NCI-H2107 treated with DMSO at 0.1 percent for 48 hours (cell line): Measurements from ENCODE around the gene WDFY3.

ENCODE experiments used
- DNase-seq: peaks from one replicate; lab custom pipeline; 2025; ENCODE audit not compliant: unreplicated experiment; lab: John Stamatoyannopoulos, UW

The WDFY3 gene

GRCh38 chr4:84733343-84734033 is 233.0 kb downstream of the WDFY3 start:
- DNase-seq: no peak

GRCh38 chr4:84730375-84730774 is 236.1 kb downstream of the WDFY3 start:
- no peak for DNase-seq

- DNase-seq: no peak
These were observed 239.0 kb downstream of the WDFY3 start for GRCh38 chr4:84727491-84727890.

DNA sequence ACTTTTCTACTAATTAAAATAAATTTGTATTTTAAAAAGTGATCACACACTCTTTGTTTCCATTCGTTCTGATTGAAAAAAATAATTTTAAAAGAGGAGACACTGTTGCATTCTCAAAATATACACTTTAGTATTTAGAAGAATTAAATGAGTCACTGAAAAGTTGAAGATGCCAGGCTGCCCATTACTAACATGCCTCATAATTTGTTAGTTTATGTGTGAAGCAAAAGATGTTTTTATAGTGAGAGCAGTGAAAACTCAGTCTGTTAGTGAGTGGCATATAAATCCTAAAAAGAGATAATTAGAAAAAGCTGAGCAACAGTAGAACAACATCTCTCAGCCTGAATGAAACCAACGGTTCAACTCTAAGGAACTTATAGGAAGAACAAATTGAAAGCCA is 240.1 kb downstream of the WDFY3 start:
- DNase-seq: no peak

GRCh38 chr4:84722720-84723119 is 243.8 kb downstream of the WDFY3 start:
- no peak for DNase-seq

GRCh38 chr4:84719115-84719514 is 247.4 kb downstream of the WDFY3 start:
- no peak for DNase-seq

- DNase-seq: no peak
These were observed 247.8 kb downstream of the WDFY3 start for GRCh38 chr4:84718699-84719098.

DNA sequence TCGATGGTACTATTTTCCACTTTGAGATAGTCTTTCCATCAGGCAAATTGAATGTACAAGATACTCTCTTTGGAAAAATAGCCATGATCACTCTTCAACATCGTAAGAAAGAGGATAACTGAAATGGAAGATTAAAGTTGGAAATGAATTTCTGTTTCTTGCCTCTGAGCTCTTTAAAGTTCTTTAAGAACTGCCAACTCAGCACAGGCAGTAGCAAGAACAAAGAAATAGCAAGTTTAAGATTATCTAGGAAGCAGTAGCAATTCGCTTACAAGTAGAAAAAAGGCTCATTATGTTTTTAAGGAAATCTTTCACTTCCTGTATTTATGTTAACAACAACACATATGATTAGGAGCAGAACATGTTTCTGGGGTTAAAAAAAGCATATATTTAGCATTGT is 255.9 kb downstream of the WDFY3 start:
- DNase-seq: no peak

GRCh38 chr4:84708406-84709135 is 257.9 kb downstream of the WDFY3 start:
- DNase-seq: no peak

GRCh38 chr4:84706286-84706685 is 260.2 kb downstream of the WDFY3 start:
- DNase-seq: no peak

DNA sequence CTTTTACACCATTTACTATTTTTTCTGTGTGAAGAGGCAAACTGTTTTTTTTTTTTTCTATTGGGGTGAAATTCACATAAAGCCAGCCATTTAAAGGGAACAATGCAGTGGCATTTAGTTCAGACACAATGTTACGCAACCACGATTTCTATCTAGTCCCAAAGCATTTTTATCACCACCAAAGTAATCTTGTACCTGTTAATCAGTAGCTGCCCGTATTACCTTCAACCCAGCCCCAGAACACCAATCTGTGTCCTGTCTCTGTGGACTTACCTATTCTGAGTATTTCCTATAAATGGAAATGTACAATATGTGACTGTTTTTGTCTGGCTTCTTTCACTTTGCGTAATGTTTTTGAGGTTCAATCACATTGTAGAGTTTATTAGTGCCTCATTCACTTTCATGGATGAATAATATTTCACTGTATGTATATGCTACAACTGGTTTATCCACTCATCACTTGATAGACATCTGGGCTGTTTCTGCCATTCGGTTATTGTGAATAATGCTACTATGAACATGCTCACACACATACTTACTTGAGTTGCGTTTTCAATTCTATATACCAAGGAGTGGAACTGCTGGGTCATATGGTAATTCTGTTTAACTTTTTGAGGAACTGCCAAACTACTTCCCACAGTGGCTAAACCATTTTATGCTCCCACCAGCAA is 267.4 kb downstream of the WDFY3 start:
- DNase-seq: no peak

DNA sequence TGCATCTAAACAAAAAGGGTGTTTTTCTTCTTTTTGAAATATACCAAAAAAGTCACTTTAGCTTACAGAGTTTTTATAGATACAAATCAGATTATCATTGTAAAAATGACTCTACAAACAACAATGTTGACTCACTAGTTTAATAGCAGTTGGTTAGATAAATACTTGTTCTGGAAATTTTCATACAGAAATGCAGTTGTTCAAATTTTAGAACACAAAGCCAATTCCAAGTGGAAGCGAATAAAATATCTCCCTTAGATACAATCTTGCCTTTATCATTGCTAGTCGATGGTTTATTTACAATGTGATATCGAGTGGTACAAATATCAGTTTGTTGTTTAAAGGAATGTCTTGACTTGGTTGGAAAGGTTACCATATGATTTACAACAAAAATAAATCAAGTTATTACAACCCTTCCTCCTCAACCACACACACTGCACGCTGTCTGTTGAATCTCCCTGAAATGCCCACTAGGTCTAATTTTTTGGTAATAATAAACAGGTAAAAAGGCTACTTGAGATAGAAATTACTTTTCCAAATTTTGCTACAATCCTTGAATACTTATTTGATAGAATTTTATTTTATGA is 268.8 kb downstream of the WDFY3 start:
- DNase-seq: no peak

- no peak for DNase-seq
These were observed 269.3 kb downstream of the WDFY3 start for GRCh38 chr4:84697159-84697558.

DNA sequence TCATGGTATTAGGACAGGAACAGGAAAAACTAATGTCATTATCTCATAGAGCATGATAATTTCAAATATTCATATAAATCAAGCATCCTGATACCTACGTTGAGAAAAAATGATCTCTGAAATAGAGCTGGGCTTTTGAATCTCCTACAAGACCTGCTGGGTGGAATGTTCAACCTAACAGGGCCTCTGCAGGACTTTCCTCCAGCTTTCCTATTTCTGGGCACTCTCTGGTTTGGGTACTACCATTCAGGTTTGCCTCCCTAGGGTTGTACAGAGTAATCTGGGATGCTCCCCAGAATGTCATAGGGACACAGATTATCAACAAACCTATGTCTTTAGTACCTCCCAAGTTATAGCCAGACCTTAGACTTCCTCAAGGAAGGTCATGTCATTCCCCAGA is 274.7 kb downstream of the WDFY3 start:
- no peak for DNase-seq

- no peak for DNase-seq
These were observed 275.3 kb downstream of the WDFY3 start for GRCh38 chr4:84691170-84691691.

- no peak for DNase-seq
These were observed 276.0 kb downstream of the WDFY3 start for GRCh38 chr4:84690481-84690880.

- DNase-seq: no peak
These were observed 277.3 kb downstream of the WDFY3 start for GRCh38 chr4:84689197-84689596.

DNA sequence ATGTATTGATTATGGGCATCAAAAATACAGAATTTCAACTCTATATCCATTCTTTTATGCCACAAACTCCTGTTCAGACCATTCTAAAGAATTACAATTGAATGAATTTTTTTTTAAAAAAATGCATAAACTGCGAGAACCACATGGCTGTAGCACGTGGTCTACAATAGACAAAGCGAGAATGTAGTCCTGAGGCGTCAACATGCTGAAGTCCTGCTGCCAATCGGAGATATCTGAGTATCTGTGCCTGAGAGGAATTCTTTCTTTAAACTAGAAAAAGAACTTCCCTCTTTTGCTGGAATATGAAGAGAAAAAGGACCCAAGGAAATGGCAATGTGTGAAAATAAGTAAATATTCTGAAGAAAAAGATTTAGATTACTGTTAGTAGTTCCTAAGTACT is 277.9 kb downstream of the WDFY3 start:
- DNase-seq: no peak

- no peak for DNase-seq
These were observed 281.4 kb downstream of the WDFY3 start for GRCh38 chr4:84685105-84685504.

DNA sequence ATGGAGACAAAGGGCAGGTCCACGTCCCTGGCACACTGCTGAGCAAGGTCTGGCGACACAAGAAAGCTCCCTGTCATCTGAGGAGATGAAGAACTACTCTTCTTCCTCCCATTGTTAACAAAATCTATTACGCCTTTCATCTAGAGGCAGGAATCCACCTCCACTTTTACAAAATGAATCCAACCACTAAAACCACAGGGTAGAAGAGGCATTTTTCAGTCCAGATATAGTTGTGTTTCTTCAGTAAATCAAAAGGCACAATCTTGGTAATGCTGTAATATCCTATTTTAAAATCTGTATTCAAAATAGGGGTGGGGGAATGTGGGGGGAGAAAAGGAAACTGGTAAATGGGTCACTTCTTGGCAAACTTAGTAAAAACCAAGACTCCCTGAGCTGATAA is 282.1 kb downstream of the WDFY3 start:
- DNase-seq: no peak

- no peak for DNase-seq
These were observed 283.2 kb downstream of the WDFY3 start for GRCh38 chr4:84683064-84683850.
